ENCODE data around the gene CHRDL2. TPM values are rescaled to one million over a fixed set of nuclear protein-coding genes. Genes with fewer than 3 reads are reported as not detected.
A peak's percentile ranks its signal among the peaks of the same experiment; 100 is the strongest.

Gene CHRDL2
- total RNA-seq, 1 donor = not detected

- no peak for DNase-seq (ENCODE audit: low read depth)
- TF ChIP-seq, protein P1, sequence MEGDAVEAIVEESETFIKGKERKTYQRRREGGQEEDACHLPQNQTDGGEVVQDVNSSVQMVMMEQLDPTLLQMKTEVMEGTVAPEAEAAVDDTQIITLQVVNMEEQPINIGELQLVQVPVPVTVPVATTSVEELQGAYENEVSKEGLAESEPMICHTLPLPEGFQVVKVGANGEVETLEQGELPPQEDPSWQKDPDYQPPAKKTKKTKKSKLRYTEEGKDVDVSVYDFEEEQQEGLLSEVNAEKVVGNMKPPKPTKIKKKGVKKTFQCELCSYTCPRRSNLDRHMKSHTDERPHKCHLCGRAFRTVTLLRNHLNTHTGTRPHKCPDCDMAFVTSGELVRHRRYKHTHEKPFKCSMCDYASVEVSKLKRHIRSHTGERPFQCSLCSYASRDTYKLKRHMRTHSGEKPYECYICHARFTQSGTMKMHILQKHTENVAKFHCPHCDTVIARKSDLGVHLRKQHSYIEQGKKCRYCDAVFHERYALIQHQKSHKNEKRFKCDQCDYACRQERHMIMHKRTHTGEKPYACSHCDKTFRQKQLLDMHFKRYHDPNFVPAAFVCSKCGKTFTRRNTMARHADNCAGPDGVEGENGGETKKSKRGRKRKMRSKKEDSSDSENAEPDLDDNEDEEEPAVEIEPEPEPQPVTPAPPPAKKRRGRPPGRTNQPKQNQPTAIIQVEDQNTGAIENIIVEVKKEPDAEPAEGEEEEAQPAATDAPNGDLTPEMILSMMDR (IDR thresholded peaks at IDR 0.05; ENCODE audit: insufficient read depth, low read length) = no peak
- H3K4me3 ChIP-seq (ENCODE audit: low read depth, low read length) = no peak overlapping the region
Measured at GRCh38 chr11:74696500-74696899, 34.7 kb downstream of the CHRDL2 start.

- TF ChIP-seq, protein P1 (IDR thresholded peaks at IDR 0.05; ENCODE audit: insufficient read depth, low read length) = no peak
- H3K4me3 ChIP-seq (ENCODE audit: low read depth, low read length) = no peak overlapping the region
- DNase-seq (ENCODE audit: low read depth) = peak; percentile 37
Measured at GRCh38 chr11:74695705-74696280, 35.4 kb downstream of the CHRDL2 start.

GRCh38 chr11:74694136-74694930 lies 36.9 kb downstream of the CHRDL2 start:
- H3K4me3 ChIP-seq (ENCODE audit: low read depth, low read length) = no peak overlapping the region
- TF ChIP-seq, protein P1 (IDR thresholded peaks at IDR 0.05; ENCODE audit: insufficient read depth, low read length) = peak; percentile 29
- DNase-seq (ENCODE audit: low read depth) = no peak

GRCh38 chr11:74693531-74693930 lies 37.7 kb downstream of the CHRDL2 start:
- no peak overlapping the region for H3K4me3 ChIP-seq (ENCODE audit: low read depth, low read length)
- DNase-seq (ENCODE audit: low read depth) = no peak
- TF ChIP-seq, protein P1 (IDR thresholded peaks at IDR 0.05; ENCODE audit: insufficient read depth, low read length) = no peak

- TF ChIP-seq, protein P1 (IDR thresholded peaks at IDR 0.05; ENCODE audit: insufficient read depth, low read length) = no peak
- DNase-seq (ENCODE audit: low read depth) = no peak
- no peak overlapping the region for H3K4me3 ChIP-seq (ENCODE audit: low read depth, low read length)
Measured at GRCh38 chr11:74691755-74692154, 39.5 kb downstream of the CHRDL2 start.

- TF ChIP-seq, protein P1 (IDR thresholded peaks at IDR 0.05; ENCODE audit: insufficient read depth, low read length) = no peak
- H3K4me3 ChIP-seq (ENCODE audit: low read depth, low read length) = no peak overlapping the region
- DNase-seq (ENCODE audit: low read depth) = peak; percentile 39
Measured at GRCh38 chr11:74689666-74690065, 41.6 kb downstream of the CHRDL2 start.
